H1 (cell line): ENCODE data around the gene NOS1AP. TPM values are rescaled to one million over a fixed set of nuclear protein-coding genes. Genes with fewer than 3 reads are reported as not detected.

Experiments
- CTCF ChIA-PET: fragments of 300-600 bp; sonication (Branson Sonifier 250); formaldehyde crosslinking; loops from one replicate; lab custom pipeline; 2021; ENCODE audit not compliant: partially characterized antibody; lab: Charles Lee
- POLR2A ChIA-PET: fragments of 300-600 bp; sonication (Branson Sonifier 250); formaldehyde crosslinking; loops from one replicate; lab custom pipeline; 2021; ENCODE audit warnings: inconsistent platforms; ENCODE audit not compliant: partially characterized antibody; lab: Charles Lee
- DNase-seq, 2 experiments: peaks; one replicate each; pipeline versions ENCODE4 v3.0.0 to v3.0.0-alpha.2; 2010 to 2022; ENCODE audit warnings: low spot score in 2 of 2, low read depth in 1 of 2, mixed read lengths in 1 of 2
- FAIRE-seq: peaks from 2 replicates; lab custom pipeline; 2011; peaks lifted over from hg19 to GRCh38; lab: Jason Lieb, UNC
- H2AFZ ChIP-seq: 2 replicates; pipeline ENCODE4 v1.8.1; 2012; ENCODE audit warnings: low read length, inconsistent platforms
- H2AK5ac ChIP-seq: 2 replicates; pipeline ENCODE4 v1.6.1; 2013; ENCODE audit warnings: low read depth, low read length
- H2BK120ac ChIP-seq: replicated peaks from 2 replicates; pipeline ENCODE3; 2013; ENCODE audit warnings: low read depth, low read length, inconsistent platforms
- H2BK12ac ChIP-seq: 2 replicates; pipeline ENCODE4 v1.6.1; 2013; ENCODE audit warnings: low read depth, low read length
- H2BK15ac ChIP-seq: 2 replicates; pipeline ENCODE4 v1.6.1; 2013; ENCODE audit warnings: low read length
- H2BK20ac ChIP-seq: 2 replicates; pipeline ENCODE4 v1.6.1; 2013; ENCODE audit warnings: low read length
- H2BK5ac ChIP-seq: 2 replicates; pipeline ENCODE4 v1.6.1; 2013; ENCODE audit warnings: low read depth, low read length
- H3K14ac ChIP-seq: 2 replicates; pipeline ENCODE4 v1.6.1; 2013; ENCODE audit warnings: inconsistent platforms; ENCODE audit not compliant: insufficient read length
- H3K18ac ChIP-seq: 2 replicates; pipeline ENCODE4 v1.6.1; 2013; ENCODE audit warnings: low read length; ENCODE audit errors: extremely low read depth
- H3K23ac ChIP-seq: 2 replicates; pipeline ENCODE4 v1.6.1; 2013; ENCODE audit warnings: inconsistent platforms; ENCODE audit not compliant: insufficient read length
- H3K23me2 ChIP-seq: 2 replicates; pipeline ENCODE4 v1.6.1; 2013; ENCODE audit warnings: low read depth, low read length
- H3K27ac ChIP-seq: 2 replicates; pipeline ENCODE4 v1.6.1; 2011; ENCODE audit warnings: low read depth, low read length, inconsistent platforms
- H3K27me3 ChIP-seq, 4 experiments: replicated peaks in 1 of 4; 1 replicate in 1 of 4; 2 replicates in 3 of 4; pipeline versions ENCODE4 v1.6.1 to v1.8.1; 2011 to 2013; ENCODE audit warnings: low read length in 3 of 4, mild to moderate bottlenecking in 3 of 4, inconsistent platforms in 2 of 4, mixed read lengths in 2 of 4, moderate library complexity in 1 of 4; ENCODE audit not compliant: control insufficient read depth in 3 of 4, insufficient read depth in 3 of 4; ENCODE audit errors: extremely low read depth in 1 of 4
- H3K36me3 ChIP-seq, 4 experiments: 2 replicates each; pipeline versions ENCODE4 v1.6.1 to v1.8.1; 2011 to 2013; ENCODE audit warnings: mild to moderate bottlenecking in 4 of 4, low read length in 3 of 4, moderate library complexity in 2 of 4, control low read depth in 1 of 4, inconsistent platforms in 1 of 4; ENCODE audit not compliant: insufficient read depth in 4 of 4, control insufficient read depth in 2 of 4
- H3K4ac ChIP-seq: replicated peaks from 2 replicates; pipeline ENCODE3; 2013; ENCODE audit warnings: low read length, low read depth, mixed read lengths, inconsistent platforms; ENCODE audit not compliant: insufficient read length
- H3K4me1 ChIP-seq, 4 experiments: replicated peaks in 1 of 4; 1 replicate in 1 of 4; 2 replicates in 3 of 4; pipeline versions ENCODE4 v1.6.1 to v1.8.1; 2011 to 2013; ENCODE audit warnings: low read length in 3 of 4, inconsistent platforms in 2 of 4, mixed read lengths in 1 of 4; ENCODE audit not compliant: insufficient read depth in 4 of 4, control insufficient read depth in 3 of 4
- H3K4me2 ChIP-seq, 2 experiments: 2 replicates each; pipeline versions ENCODE4 v1.6.1 to v1.8.1; 2011 to 2013; ENCODE audit warnings: low read depth in 2 of 2, low read length in 2 of 2, control low read depth in 1 of 2, inconsistent platforms in 1 of 2, mild to moderate bottlenecking in 1 of 2; ENCODE audit not compliant: insufficient read depth in 1 of 2
- H3K4me3 ChIP-seq, 4 experiments: fragments of 200-600, 300-600 bp in 1 of 4; sonication (generic), shearing (Covaris generic), sonication (Bioruptor Twin) in 1 of 4; 2 replicates each; pipeline versions ENCODE4 v1.5.1 to v1.8.1; 2011 to 2016; ENCODE audit warnings: low read length in 4 of 4, low read depth in 3 of 4, control low read depth in 2 of 4, inconsistent platforms in 2 of 4, mild to moderate bottlenecking in 2 of 4, mixed read lengths in 1 of 4, moderate library complexity in 1 of 4; ENCODE audit not compliant: insufficient read depth in 2 of 4; ENCODE audit errors: extremely low read depth in 1 of 4
- H3K56ac ChIP-seq: replicated peaks from 2 replicates; pipeline ENCODE3; 2013; ENCODE audit warnings: low read depth, mild to moderate bottlenecking, mixed read lengths, low read length, inconsistent platforms; ENCODE audit not compliant: insufficient read length
- H3K79me1 ChIP-seq: 2 replicates; pipeline ENCODE4 v1.6.1; 2013; ENCODE audit warnings: low read depth, low read length, control low read depth
- H3K79me2 ChIP-seq, 2 experiments: 2 replicates each; pipeline versions ENCODE4 v1.6.1 to v1.8.1; 2012 to 2013; ENCODE audit warnings: low read length in 2 of 2, mild to moderate bottlenecking in 2 of 2, inconsistent platforms in 1 of 2; ENCODE audit not compliant: insufficient read depth in 2 of 2, control insufficient read depth in 1 of 2
- H3K9ac ChIP-seq, 4 experiments: replicated peaks in 1 of 4; 1 replicate in 1 of 4; 2 replicates in 3 of 4; pipeline versions ENCODE4 v1.6.1 to v1.8.1; 2011 to 2013; ENCODE audit warnings: low read depth in 3 of 4, low read length in 3 of 4, control low read depth in 2 of 4, mild to moderate bottlenecking in 2 of 4, moderate library complexity in 2 of 4, inconsistent platforms in 1 of 4; ENCODE audit errors: extremely low read depth in 1 of 4
- H3K9me3 ChIP-seq, 2 experiments: 2 replicates each; pipeline versions ENCODE4 v1.6.1 to v1.8.1; 2012 to 2013; ENCODE audit warnings: mild to moderate bottlenecking in 2 of 2, moderate library complexity in 2 of 2, control low read depth in 1 of 2, inconsistent platforms in 1 of 2, low read depth in 1 of 2, low read length in 1 of 2, mixed read lengths in 1 of 2; ENCODE audit not compliant: insufficient read depth in 2 of 2
- H4K20me1 ChIP-seq, 2 experiments: replicated peaks in 1 of 2; 2 replicates each; pipeline versions ENCODE3 to v1.8.1; 2011 to 2013; ENCODE audit warnings: inconsistent platforms in 2 of 2, low read length in 2 of 2, mild to moderate bottlenecking in 1 of 2; ENCODE audit not compliant: insufficient read depth in 2 of 2, control insufficient read depth in 1 of 2
- H4K5ac ChIP-seq: 2 replicates; pipeline ENCODE4 v1.6.1; 2013; ENCODE audit warnings: low read length, low read depth, mixed read lengths, inconsistent platforms; ENCODE audit not compliant: insufficient read length
- H4K8ac ChIP-seq: 2 replicates; pipeline ENCODE4 v1.8.0; 2013; ENCODE audit warnings: mild to moderate bottlenecking, moderate library complexity, low read length, inconsistent platforms; ENCODE audit not compliant: insufficient read depth; ENCODE audit errors: extremely low read depth
- H4K91ac ChIP-seq: replicated peaks from 2 replicates; pipeline ENCODE3; 2013; ENCODE audit warnings: low read length, mixed read lengths, inconsistent platforms; ENCODE audit not compliant: insufficient read length
- BRCA1 ChIP-seq: IDR thresholded peaks from 2 replicates; pipeline ENCODE4 v1.6.1; 2012; ENCODE audit warnings: low read depth, low read length, improper control_type of control experiment
- CEBPB ChIP-seq: IDR thresholded peaks from 2 replicates; pipeline ENCODE4 v1.6.1; 2012; ENCODE audit warnings: low read depth, low read length
- CTBP2 ChIP-seq: IDR thresholded peaks from 2 replicates; pipeline ENCODE4 v1.7.0; 2011; ENCODE audit warnings: borderline replicate concordance, mild to moderate bottlenecking, moderate library complexity, mixed read lengths, low read length; ENCODE audit not compliant: insufficient read depth, insufficient read length
- WGBS, 2 experiments: shearing (Covaris generic) in 1 of 2; methylation state at CpG; one replicate each; pipeline versions ENCODE4 v1.1.6 to v1.1.7; 2013 to 2015; ENCODE audit warnings: low lambda C conversion rate in 2 of 2, mixed read lengths in 2 of 2, inconsistent platforms in 1 of 2, low coverage in 1 of 2, missing lambda C conversion rate in 1 of 2; ENCODE audit not compliant: insufficient replicate concordance in 2 of 2, insufficient coverage in 1 of 2, insufficient read length in 1 of 2; ENCODE audit errors: extremely low coverage in 1 of 2, missing lambda C conversion rate in 1 of 2; 5-methylcytosine and 5-hydroxymethylcytosine counted together
- polyA plus RNA-seq, 7 experiments: library from polyadenylated mRNA; depleted of rRNA in 3 of 7; stranded (reverse) in 5 of 7; unstranded in 2 of 7; fragments of >200 nt in 5 of 7; fragments of 200-250 nt in 2 of 7; gene quantifications; 1 replicate in 5 of 7; 2 replicates in 1 of 7; 4 replicates in 1 of 7; pipeline versions ENCODE4 v1.2.1 to v1.2.3, GENCODE V29; 2011 to 2013; ENCODE audit warnings: missing spikeins in 2 of 7, mixed read lengths in 2 of 7
- total RNA-seq: library from RNA; stranded (reverse); fragmentation: NEBNext Ultra II Directional; extraction: Animal tissue kit (Norgen Biotek cat#: 25700); gene quantifications from 2 replicates; pipeline ENCODE4 v1.2.1, GENCODE V29; 2021

NOS1AP gene
- total and polyA plus RNA-seq, 2 of the 8 experiments (the other 6 are each of a cell fraction or from before 2014, with no cell fraction given): 2.4 to 12.1 TPM

GRCh38 chr1:162182090-162182489 lies 112.6 kb downstream of the NOS1AP start:
- H3K79me2 ChIP-seq: peaks cover 0 to 10% of the 10 kb centered on the region in 2 experiments; a peak in 1 of 4 replicates
- peaks cover 2 to 4% of the 10 kb centered on the region in 2 experiments for H4K20me1 ChIP-seq
- 72% methylated on average over 4 of the region's 4 CpGs; no CpG with 5 or more reads in 1 of the 2 experiments for WGBS, 2 experiments
- H3K4me3 ChIP-seq: no peak overlapping the region
- no peak overlapping the region for H2AFZ ChIP-seq
- H3K27ac ChIP-seq: no peak overlapping the region
- H3K4me2 ChIP-seq: no peak overlapping the region
- H4K8ac ChIP-seq: no peak overlapping the region
- H3K23ac ChIP-seq: no peak overlapping the region
- H3K9me3 ChIP-seq: peaks cover 0 to 3% of the 10 kb centered on the region in 2 experiments; a peak in 1 of 4 replicates
- H3K4ac ChIP-seq: no peak overlapping the region
- H3K9ac ChIP-seq: no peak overlapping the region
- H3K79me1 ChIP-seq: no peaks in the 10 kb centered on the region
- H3K36me3 ChIP-seq: no peaks in the 10 kb centered on the region; a peak in 1 of 8 replicates
- H3K18ac ChIP-seq: no peak overlapping the region
- H4K91ac ChIP-seq: no peak overlapping the region
- H2BK12ac ChIP-seq: no peak overlapping the region
- POLR2A ChIA-PET: no interaction called here
- H3K56ac ChIP-seq: no peak overlapping the region
- no peak overlapping the region for H4K5ac ChIP-seq
- FAIRE-seq (no peak), DNase-seq (no peak)
- no peak overlapping the region for H3K14ac ChIP-seq
- no peak overlapping the region for H2BK20ac ChIP-seq
- peaks cover 0 to 17% (median 8%) of the 10 kb centered on the region in 4 experiments; a peak in 5 of 7 replicates for H3K4me1 ChIP-seq
- H2BK15ac ChIP-seq: no peak overlapping the region
- no peaks in the 10 kb centered on the region for H3K23me2 ChIP-seq
- H2AK5ac ChIP-seq: no peak overlapping the region
- no peaks in the 10 kb centered on the region for H3K27me3 ChIP-seq
- H2BK120ac ChIP-seq: no peak overlapping the region
- H2BK5ac ChIP-seq: no peak overlapping the region
- CTCF ChIA-PET: interaction anchor here (0.9 to 2.2 kb wide), 3 partner anchors 10 to 88 kb away, joined by 3 to 8 read pairs (median 4); no protein-coding TSS in a partner anchor
- TF ChIP-seq CEBPB: no peak
- TF ChIP-seq CTBP2: no peak
- no peak for TF ChIP-seq BRCA1
